GM19023 (cell line): ENCODE data around the gene MYBPHL.

Experiments
- ATAC-seq: cut with Tn5 transposase; IDR thresholded peaks from one replicate; pipeline ENCODE4 v1.9.1; 2021; ENCODE audit warnings: mild to moderate bottlenecking, moderate library complexity; ENCODE audit not compliant: unreplicated experiment

Gene MYBPHL

GRCh38 chr1:109306832-109307273 lies at the start of gene MYBPHL:
Gene MYBPHL, minus strand, starts transcription at chr1:109307011. Its CDS starts 20 bp downstream, at chr1:109306991.
- no peak for ATAC-seq

DNA sequence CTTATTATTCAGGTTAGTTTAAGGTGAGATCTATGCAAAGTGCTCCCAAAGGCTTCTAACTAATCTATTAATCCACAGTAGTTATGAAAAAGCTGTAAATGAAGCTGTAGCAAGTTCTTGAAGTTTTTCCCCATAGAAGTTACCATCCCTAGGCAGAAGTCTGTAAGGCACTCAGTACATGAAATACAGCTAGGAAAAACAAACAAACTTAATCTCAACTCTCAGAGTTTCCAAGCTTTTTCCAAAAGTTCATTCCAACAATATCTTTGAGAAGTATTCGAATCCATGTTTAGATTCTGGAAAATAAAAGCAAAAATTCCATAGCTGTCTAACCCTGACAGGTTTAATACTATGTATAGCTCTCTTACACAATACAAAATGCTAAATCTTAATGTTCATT lies 49.7 kb upstream of the MYBPHL start:
- no peak for ATAC-seq

GRCh38 chr1:109354929-109355328 lies 48.1 kb upstream of the MYBPHL start:
- ATAC-seq = no peak

DNA sequence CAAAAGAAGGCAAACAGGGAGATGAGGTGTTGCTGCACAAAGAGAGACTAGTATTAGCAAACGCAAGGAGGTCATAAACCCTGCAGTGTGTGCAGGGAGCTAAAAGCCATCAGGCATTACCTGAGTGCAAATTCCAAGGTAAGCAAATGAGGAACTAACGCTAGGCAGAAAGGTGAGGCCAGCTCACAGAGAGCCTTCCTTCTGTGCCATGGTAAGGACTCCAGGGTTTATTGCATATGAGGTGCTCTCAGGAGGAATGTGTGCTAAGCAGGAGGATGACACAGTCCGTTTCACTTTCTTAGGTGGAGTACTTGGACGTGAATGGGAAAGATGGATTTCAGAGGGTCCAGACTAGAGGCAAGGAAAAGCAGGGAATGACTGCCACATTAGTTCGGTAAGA lies 44.6 kb upstream of the MYBPHL start:
- ATAC-seq = no peak

DNA sequence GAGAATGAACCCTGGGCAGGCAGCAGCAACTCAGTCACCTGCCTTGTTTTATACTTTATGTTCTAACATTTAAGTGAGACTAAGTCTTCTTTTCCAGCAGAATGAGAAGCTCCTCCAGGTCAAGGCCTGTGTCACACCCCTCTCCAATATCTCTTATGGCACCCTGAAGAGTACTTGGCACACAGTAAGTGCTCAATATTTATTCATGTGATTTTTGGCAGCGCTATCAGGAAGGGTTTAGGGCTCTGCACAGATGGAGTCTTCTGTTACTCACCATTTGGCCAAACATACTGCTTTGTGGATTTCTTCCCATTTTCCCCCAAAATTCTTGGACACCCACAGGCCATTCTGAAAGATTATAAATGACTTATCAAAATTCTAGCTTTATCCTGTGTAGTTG lies 43.8 kb upstream of the MYBPHL start:
- no peak for ATAC-seq

DNA sequence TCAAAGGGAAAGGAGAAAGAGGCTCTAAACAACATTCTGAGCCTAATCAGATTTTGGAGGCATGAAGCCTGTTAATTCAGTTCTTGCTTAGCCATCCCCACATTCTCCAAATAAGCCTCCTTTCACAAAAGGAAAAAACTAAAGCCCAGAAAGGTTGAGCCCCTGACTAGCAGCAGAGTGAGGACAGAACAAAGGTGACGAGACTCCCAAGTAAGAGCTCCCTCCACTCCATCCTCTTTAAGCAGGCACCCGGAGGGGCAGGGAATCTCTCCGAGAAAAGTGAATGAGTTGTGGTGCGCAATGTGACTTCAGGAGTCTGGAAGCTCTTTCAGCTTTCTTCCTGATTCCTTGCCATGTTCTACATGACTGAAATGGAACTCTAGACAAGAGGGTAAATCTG lies 43.4 kb upstream of the MYBPHL start:
- ATAC-seq = no peak

DNA sequence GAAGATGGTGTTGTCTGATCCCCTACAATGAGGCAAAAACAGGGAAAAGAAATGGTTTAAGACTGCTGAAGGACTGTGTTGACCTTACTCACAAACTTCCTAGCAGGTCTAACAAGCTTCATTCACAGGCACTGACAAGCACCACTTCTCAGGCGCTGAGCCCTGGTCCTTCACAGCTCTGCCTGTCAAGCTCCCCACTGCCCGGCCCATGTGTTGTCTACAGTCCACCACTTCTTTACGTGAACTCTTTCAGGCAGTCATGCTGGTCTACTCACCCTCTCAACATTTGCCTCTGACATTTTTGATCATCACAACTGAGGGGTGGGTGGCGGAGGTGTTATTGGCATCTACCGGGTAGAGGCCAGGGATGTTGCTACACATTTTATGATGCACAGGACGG lies 40.7 kb upstream of the MYBPHL start:
- no peak for ATAC-seq

- no peak for ATAC-seq
These were observed 35.4 kb upstream of the MYBPHL start for GRCh38 chr1:109341944-109342930.

- no peak for ATAC-seq
These were observed 31.8 kb upstream of the MYBPHL start for GRCh38 chr1:109338608-109339007.

- ATAC-seq = no peak
These were observed 31.3 kb upstream of the MYBPHL start for GRCh38 chr1:109338091-109338490.

DNA sequence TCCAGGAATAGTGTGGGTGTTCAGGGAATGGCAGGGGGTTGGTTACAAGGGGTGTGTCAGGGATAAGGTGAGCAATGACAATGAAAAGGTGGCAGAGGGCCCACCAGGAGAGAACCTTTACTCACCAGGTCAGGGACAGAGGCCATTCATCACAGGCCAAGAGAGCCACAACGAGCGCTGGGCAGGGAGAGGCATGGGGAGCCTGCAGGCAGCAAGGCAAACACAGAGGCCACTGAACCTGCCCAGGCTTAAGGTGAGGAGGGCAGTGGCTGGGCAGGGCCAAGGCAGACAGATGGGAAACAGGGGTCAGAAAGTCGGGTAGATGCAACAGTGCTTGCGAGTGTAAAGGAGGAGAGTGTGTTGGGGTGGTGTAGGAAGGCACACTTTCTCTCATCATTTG lies 28.3 kb upstream of the MYBPHL start:
- ATAC-seq = no peak

GRCh38 chr1:109331113-109331512 lies 24.3 kb upstream of the MYBPHL start:
- no peak for ATAC-seq

- no peak for ATAC-seq
These were observed 20.5 kb upstream of the MYBPHL start for GRCh38 chr1:109327285-109327684.

DNA sequence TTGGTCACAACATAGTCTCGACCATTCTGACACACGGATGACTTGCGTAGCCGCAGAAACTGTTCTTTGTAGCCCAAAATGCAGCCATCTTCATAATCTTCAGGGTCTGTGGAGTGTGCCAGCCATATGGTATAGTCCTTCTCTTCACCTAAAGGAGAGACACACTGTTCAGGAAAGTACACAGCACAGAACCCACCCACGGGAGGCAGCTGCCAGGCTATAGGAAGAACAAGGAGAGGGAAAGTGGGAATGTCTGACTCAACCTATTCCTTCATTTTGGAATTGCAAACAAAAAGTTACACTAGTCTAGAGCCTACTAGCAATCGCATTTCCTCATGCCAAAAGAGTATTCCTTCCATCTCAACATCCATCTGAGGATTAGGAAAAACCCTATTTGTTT lies 16.2 kb upstream of the MYBPHL start:
- no peak for ATAC-seq

DNA sequence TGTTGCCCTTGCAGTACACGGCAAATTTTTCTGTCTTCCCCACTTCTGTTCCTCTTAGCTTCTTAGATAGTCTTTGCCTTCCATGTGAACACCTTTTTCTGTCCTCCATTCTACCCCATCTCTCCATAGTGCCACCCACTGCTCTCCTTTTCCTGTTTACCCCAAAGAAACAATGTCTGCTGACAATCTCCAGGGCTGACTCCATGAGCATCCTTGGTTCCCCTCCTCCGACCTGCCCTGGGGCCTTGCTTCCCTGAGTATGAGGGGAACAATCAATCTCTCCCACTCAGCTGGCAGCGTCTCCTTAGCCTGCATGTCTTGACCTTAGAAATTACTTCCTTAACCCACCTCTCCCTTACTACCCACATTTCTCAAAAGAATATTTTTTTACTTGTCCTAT lies 12.3 kb upstream of the MYBPHL start:
- no peak for ATAC-seq

DNA sequence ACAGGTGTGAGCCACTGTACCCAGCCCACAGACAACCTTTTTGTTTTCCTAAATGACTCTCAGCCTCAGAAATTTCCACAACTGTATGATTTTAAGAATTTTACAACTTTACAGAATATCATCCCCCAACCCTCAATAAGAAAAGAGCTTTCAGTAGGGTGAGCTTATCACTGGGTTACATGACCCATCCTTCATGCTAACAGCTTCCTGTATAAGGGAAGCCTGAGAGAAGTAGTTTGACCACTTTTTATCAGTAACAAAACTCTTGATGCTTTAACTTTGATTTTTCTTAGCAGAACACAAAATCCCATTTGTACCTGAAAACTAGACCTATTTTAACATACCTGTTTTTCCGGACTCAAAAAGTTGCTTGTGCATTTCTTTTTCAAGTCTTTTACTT lies 9.7 kb upstream of the MYBPHL start:
- no peak for ATAC-seq

DNA sequence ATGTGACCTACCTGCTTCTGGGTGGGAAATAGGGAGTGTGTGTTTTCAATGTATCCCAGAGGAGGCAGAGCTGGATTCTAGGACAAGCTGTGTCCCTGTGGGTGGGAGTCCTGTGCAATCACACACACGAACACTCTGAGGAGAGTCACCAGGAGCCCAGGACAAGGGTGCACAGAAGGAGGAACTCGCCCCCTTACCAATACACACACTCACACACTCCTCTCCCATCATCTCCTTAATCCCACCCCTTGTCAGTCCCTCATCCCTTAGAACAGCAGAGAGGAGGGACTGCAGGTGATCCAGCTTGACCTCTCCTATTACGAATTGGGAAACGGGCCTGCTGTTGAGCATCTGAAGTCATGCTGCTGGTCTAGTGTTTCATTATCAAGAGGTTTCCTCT lies 8.5 kb upstream of the MYBPHL start:
- ATAC-seq = no peak

GRCh38 chr1:109314795-109315194 lies 8.0 kb upstream of the MYBPHL start:
- ATAC-seq = no peak

- ATAC-seq = no peak
These were observed 6.4 kb upstream of the MYBPHL start for GRCh38 chr1:109312978-109313775.

DNA sequence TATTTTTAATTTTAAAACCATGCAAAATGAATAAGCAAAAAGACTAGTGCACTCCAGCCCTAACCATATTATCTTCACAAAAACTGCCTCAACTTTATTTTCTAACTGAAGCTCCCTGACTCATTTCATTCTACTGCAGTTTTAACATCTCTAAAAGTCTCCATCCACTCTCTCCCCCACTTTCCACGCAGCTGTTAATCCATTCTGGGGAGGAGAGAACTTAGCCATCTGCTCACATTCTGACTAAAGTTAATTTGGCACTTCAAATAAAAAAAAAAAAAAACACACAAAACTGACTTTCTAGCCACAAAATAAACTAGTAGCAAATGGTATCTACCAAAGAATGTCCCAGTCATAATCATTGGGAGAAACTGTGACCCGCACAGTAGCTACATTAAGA lies 5.4 kb upstream of the MYBPHL start:
- no peak for ATAC-seq

DNA sequence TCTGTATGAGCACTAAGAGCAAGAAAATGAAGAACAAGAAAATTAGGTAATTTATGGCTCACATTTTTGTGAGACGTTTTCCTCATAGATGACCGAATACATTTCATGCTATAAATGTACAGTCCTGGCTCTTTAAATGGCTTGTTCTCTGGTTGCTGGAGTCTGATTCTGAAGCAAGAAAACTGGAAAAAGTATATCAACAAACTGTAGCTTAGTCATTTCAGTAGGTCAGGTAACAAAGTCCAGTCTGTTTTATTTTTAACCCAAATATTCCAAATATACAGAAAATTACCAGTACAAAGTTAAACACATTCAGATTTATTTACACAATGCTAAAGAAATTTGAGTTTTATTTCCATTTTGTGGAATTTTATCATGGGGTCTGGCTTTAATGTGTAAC lies 2.5 kb upstream of the MYBPHL start:
- no peak for ATAC-seq
